RWPE2 (cell line): ENCODE measurements around the gene CHI3L2.
A peak's percentile ranks its signal among the peaks of the same experiment; 100 is the strongest.

ENCODE experiments used
- ATAC-seq: fragments of 200-7000 bp; cut with Tn5 transposase; 3 replicates; pipeline ENCODE4 v1.9.1; 2021; ENCODE audit warnings: low read depth
- DNase-seq: peaks from one replicate; pipeline ENCODE4 v3.0.0-alpha.2; 2020; ENCODE audit warnings: low spot score
- H3K27ac ChIP-seq: fragments of 450-650 bp; 2 replicates; pipeline ENCODE4 v1.5.1; 2017; ENCODE audit warnings: mild to moderate bottlenecking; ENCODE audit not compliant: poor library complexity, severe bottlenecking
- H3K27me3 ChIP-seq: fragments of 250-450 bp; sonication (Bioruptor Pico); 2 replicates; pipeline ENCODE4 v1.5.1; 2021; ENCODE audit warnings: mild to moderate bottlenecking, moderate library complexity; ENCODE audit not compliant: insufficient read depth, poor library complexity, severe bottlenecking
- H3K36me3 ChIP-seq: fragments of 250-450 bp; sonication (Bioruptor Pico); 2 replicates; pipeline ENCODE4 v1.5.1; 2020; ENCODE audit warnings: low read depth, mild to moderate bottlenecking, moderate library complexity
- H3K4me1 ChIP-seq: fragments of 250-450 bp; sonication (Bioruptor Pico); 2 replicates; pipeline ENCODE4 v1.5.1; 2021; ENCODE audit warnings: mild to moderate bottlenecking, moderate library complexity; ENCODE audit not compliant: insufficient read depth, poor library complexity, severe bottlenecking
- H3K4me3 ChIP-seq: fragments of 250-450 bp; sonication (Bioruptor Pico); 2 replicates; pipeline ENCODE4 v1.5.1; 2021; ENCODE audit warnings: mild to moderate bottlenecking, moderate library complexity; ENCODE audit not compliant: severe bottlenecking
- H3K9me3 ChIP-seq: fragments of 250-450 bp; sonication (Bioruptor Pico); 2 replicates; pipeline ENCODE4 v1.5.1; 2021; ENCODE audit warnings: mild to moderate bottlenecking, moderate library complexity; ENCODE audit not compliant: severe bottlenecking
- CTCF ChIP-seq: fragments of 450-650 bp; IDR thresholded peaks from one replicate; pipeline ENCODE4 v1.5.1; 2017; ENCODE audit warnings: mild to moderate bottlenecking, moderate library complexity; ENCODE audit not compliant: poor library complexity, severe bottlenecking

Gene CHI3L2

GRCh38 chr1:111220302-111220890 is 7.1 kb upstream of the CHI3L2 start:
- DNase-seq: no peak
- Histone ChIP-seq H3K4me3 (no peak overlapping the region), H3K9me3 (no peaks in the 10 kb centered on the region), H3K27me3 (no peaks in the 10 kb centered on the region), H3K27ac (no peak overlapping the region), H3K4me1 (peaks cover 9% of the 10 kb centered on the region), H3K36me3 (no peaks in the 10 kb centered on the region)
- ATAC-seq: no peak
- no peak for TF ChIP-seq CTCF

- H3K36me3 ChIP-seq: no peaks in the 10 kb centered on the region
- no peak overlapping the region for H3K27ac ChIP-seq
- H3K9me3 ChIP-seq: no peaks in the 10 kb centered on the region
- DNase-seq: no peak
- ATAC-seq: no peak
- H3K27me3 ChIP-seq: no peaks in the 10 kb centered on the region
- peaks cover 9% of the 10 kb centered on the region for H3K4me1 ChIP-seq
- H3K4me3 ChIP-seq: no peak overlapping the region
- TF ChIP-seq CTCF: no peak
These were observed 6.3 kb upstream of the CHI3L2 start for GRCh38 chr1:111221276-111221632.

GRCh38 chr1:111221633-111222291 is 5.8 kb upstream of the CHI3L2 start:
- Histone ChIP-seq H3K4me1 (peaks cover 9% of the 10 kb centered on the region), H3K4me3 (no peak overlapping the region), H3K27me3 (no peaks in the 10 kb centered on the region), H3K9me3 (no peaks in the 10 kb centered on the region), H3K36me3 (no peaks in the 10 kb centered on the region), H3K27ac (no peak overlapping the region)
- DNase-seq (no peak), ATAC-seq (no peak)
- no peak for TF ChIP-seq CTCF

- no peaks in the 10 kb centered on the region for H3K9me3 ChIP-seq
- TF ChIP-seq CTCF: peak; percentile 96
- no peaks in the 10 kb centered on the region for H3K27me3 ChIP-seq
- no peak overlapping the region for H3K27ac ChIP-seq
- DNase-seq (peak; percentile 73), ATAC-seq (peak; percentile 91)
- no peak overlapping the region for H3K4me3 ChIP-seq
- peaks cover 9% of the 10 kb centered on the region for H3K4me1 ChIP-seq
- no peaks in the 10 kb centered on the region for H3K36me3 ChIP-seq
These were observed 5.0 kb upstream of the CHI3L2 start for GRCh38 chr1:111222308-111223125.
